Breast epithelium (tissue), 3 donors: ENCODE results near the gene TNNC2.

ENCODE experiments used
- CTCF ChIP-seq, 3 donors: fragments of 450-650 bp; IDR thresholded peaks; one replicate each; pipeline ENCODE4 v1.5.1; 2016 to 2017; ENCODE audit warnings: antibody characterized with exemption in 3 of 3, mild to moderate bottlenecking in 3 of 3, moderate library complexity in 3 of 3
- POLR2A ChIP-seq: fragments of 450-650 bp; IDR thresholded peaks from one replicate; pipeline ENCODE4 v1.6.1; 2016; ENCODE audit warnings: antibody characterized with exemption, mild to moderate bottlenecking, moderate library complexity

GRCh38 chr20:45872626-45873025 lies 45.5 kb upstream of the TNNC2 start:
- no peak for TF ChIP-seq CTCF (IDR thresholded peaks at IDR 0.05)
- no peak for TF ChIP-seq POLR2A
